OCI-LY1 (cell line): ENCODE measurements around the gene CHST13.

Experiments
- H2AFZ ChIP-seq: fragments of 200-600 bp; sonication (generic), shearing (Covaris generic); 2 replicates; pipeline ENCODE4 v1.6.0; 2014; ENCODE audit warnings: antibody characterized with exemption, mild to moderate bottlenecking, low read length
- H3F3A ChIP-seq: fragments of 200-600 bp; sonication (generic), shearing (Covaris generic); 2 replicates; pipeline ENCODE4 v1.6.0; 2014; ENCODE audit warnings: mild to moderate bottlenecking, antibody characterized with exemption, low read length, moderate library complexity; ENCODE audit not compliant: insufficient read depth
- H3K27ac ChIP-seq: fragments of 200-600 bp; sonication (generic); 2 replicates; pipeline ENCODE4 v1.5.1; 2014; ENCODE audit warnings: low read length, mixed run types, mild to moderate bottlenecking, low read depth; ENCODE audit not compliant: poor library complexity, severe bottlenecking
- H3K27me3 ChIP-seq: fragments of 200-600 bp; sonication (generic); 2 replicates; pipeline ENCODE4 v1.6.0; 2014; ENCODE audit warnings: antibody characterized with exemption, mild to moderate bottlenecking, low read length, moderate library complexity; ENCODE audit not compliant: insufficient read depth
- H3K36me3 ChIP-seq: fragments of 200-600 bp; sonication (generic); 2 replicates; pipeline ENCODE4 v1.6.1; 2014; ENCODE audit warnings: mild to moderate bottlenecking, antibody characterized with exemption, low read length, moderate library complexity, mixed read lengths; ENCODE audit not compliant: insufficient read depth
- H3K4me1 ChIP-seq: fragments of 200-600 bp; sonication (generic); 2 replicates; pipeline ENCODE4 v1.5.1; 2014; ENCODE audit warnings: mild to moderate bottlenecking, low read length, moderate library complexity; ENCODE audit not compliant: insufficient read depth, severe bottlenecking
- H3K4me2 ChIP-seq: fragments of 200-600 bp; sonication (generic), shearing (Covaris generic); 2 replicates; pipeline ENCODE4 v1.6.1; 2014; ENCODE audit warnings: low read length
- H3K4me3 ChIP-seq: fragments of 200-600 bp; sonication (generic); 2 replicates; pipeline ENCODE4 v1.5.1; 2014; ENCODE audit warnings: low read length, low read depth, mild to moderate bottlenecking, mixed read lengths; ENCODE audit not compliant: poor library complexity, severe bottlenecking
- H3K79me2 ChIP-seq: fragments of 200-600 bp; shearing (Covaris generic); 2 replicates; pipeline ENCODE4 v1.6.1; 2016; ENCODE audit warnings: mixed run types, low read length, mixed read lengths; ENCODE audit not compliant: insufficient read depth
- H3K9ac ChIP-seq: fragments of 200-600 bp; sonication (generic), shearing (Covaris generic); 2 replicates; pipeline ENCODE4 v1.6.1; 2014; ENCODE audit warnings: mild to moderate bottlenecking, low read length, mixed read lengths
- H3K9me2 ChIP-seq: fragments of 200-600 bp; sonication (generic), shearing (Covaris generic); 2 replicates; pipeline ENCODE4 v1.6.1; 2014; ENCODE audit warnings: low read depth, mild to moderate bottlenecking, low read length, mixed read lengths
- H3K9me3 ChIP-seq: fragments of 200-600 bp; shearing (Covaris generic); 2 replicates; pipeline ENCODE4 v1.6.1; 2014; ENCODE audit warnings: low read length, mixed read lengths
- H4K20me1 ChIP-seq: fragments of 200-600 bp; sonication (generic), shearing (Covaris generic); 2 replicates; pipeline ENCODE4 v1.6.0; 2016; ENCODE audit warnings: mild to moderate bottlenecking, low read length; ENCODE audit not compliant: insufficient read depth
- EZH2 ChIP-seq: fragments of 200-600 bp; sonication (generic), shearing (Covaris generic); IDR thresholded peaks from 2 replicates; pipeline ENCODE4 v1.8.0; 2017; ENCODE audit warnings: borderline replicate concordance, mixed run types, mild to moderate bottlenecking, antibody characterized with exemption, low read length, moderate library complexity, mixed read lengths
- TF ChIP-seq, protein P1 (sequence below): fragments of 200-600 bp; sonication (generic), shearing (Covaris generic); IDR thresholded peaks from 2 replicates; pipeline ENCODE4 v1.5.1; 2017; ENCODE audit warnings: mild to moderate bottlenecking, antibody characterized with exemption, low read length, moderate library complexity, mixed read lengths

The CHST13 gene

GRCh38 chr3:126554560-126555525 is 30.9 kb downstream of the CHST13 start:
- H3K36me3 ChIP-seq: no peaks in the 10 kb centered on the region
- no peaks in the 10 kb centered on the region for H3K9me2 ChIP-seq
- TF ChIP-seq, protein P1, sequence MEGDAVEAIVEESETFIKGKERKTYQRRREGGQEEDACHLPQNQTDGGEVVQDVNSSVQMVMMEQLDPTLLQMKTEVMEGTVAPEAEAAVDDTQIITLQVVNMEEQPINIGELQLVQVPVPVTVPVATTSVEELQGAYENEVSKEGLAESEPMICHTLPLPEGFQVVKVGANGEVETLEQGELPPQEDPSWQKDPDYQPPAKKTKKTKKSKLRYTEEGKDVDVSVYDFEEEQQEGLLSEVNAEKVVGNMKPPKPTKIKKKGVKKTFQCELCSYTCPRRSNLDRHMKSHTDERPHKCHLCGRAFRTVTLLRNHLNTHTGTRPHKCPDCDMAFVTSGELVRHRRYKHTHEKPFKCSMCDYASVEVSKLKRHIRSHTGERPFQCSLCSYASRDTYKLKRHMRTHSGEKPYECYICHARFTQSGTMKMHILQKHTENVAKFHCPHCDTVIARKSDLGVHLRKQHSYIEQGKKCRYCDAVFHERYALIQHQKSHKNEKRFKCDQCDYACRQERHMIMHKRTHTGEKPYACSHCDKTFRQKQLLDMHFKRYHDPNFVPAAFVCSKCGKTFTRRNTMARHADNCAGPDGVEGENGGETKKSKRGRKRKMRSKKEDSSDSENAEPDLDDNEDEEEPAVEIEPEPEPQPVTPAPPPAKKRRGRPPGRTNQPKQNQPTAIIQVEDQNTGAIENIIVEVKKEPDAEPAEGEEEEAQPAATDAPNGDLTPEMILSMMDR: no peak
- no peak for TF ChIP-seq EZH2
- no peak overlapping the region for H2AFZ ChIP-seq
- H3K4me3 ChIP-seq: no peak overlapping the region
- no peaks in the 10 kb centered on the region for H4K20me1 ChIP-seq
- no peaks in the 10 kb centered on the region for H3F3A ChIP-seq
- H3K79me2 ChIP-seq: no peaks in the 10 kb centered on the region
- H3K9ac ChIP-seq: no peak overlapping the region
- no peak overlapping the region for H3K27ac ChIP-seq
- no peak overlapping the region for H3K4me2 ChIP-seq
- no peaks in the 10 kb centered on the region for H3K4me1 ChIP-seq
- no peaks in the 10 kb centered on the region for H3K27me3 ChIP-seq
- H3K9me3 ChIP-seq: no peaks in the 10 kb centered on the region

GRCh38 chr3:126555795-126556636 is 32.1 kb downstream of the CHST13 start:
- H3K27me3 ChIP-seq: no peaks in the 10 kb centered on the region
- H3K36me3 ChIP-seq: no peaks in the 10 kb centered on the region
- H3F3A ChIP-seq: no peaks in the 10 kb centered on the region
- H3K9ac ChIP-seq: no peak overlapping the region
- H3K79me2 ChIP-seq: no peaks in the 10 kb centered on the region
- TF ChIP-seq, protein P1: no peak
- no peak for TF ChIP-seq EZH2
- H3K4me2 ChIP-seq: no peak overlapping the region
- no peak overlapping the region for H2AFZ ChIP-seq
- H3K4me1 ChIP-seq: no peaks in the 10 kb centered on the region
- H3K27ac ChIP-seq: no peak overlapping the region
- no peaks in the 10 kb centered on the region for H4K20me1 ChIP-seq
- no peaks in the 10 kb centered on the region for H3K9me3 ChIP-seq
- no peak overlapping the region for H3K4me3 ChIP-seq
- no peaks in the 10 kb centered on the region for H3K9me2 ChIP-seq

- Histone ChIP-seq H3K9ac (no peak overlapping the region), H3K4me3 (no peak overlapping the region), H4K20me1 (no peaks in the 10 kb centered on the region), H2AFZ (no peak overlapping the region), H3K27me3 (no peaks in the 10 kb centered on the region), H3K36me3 (no peaks in the 10 kb centered on the region), H3F3A (no peaks in the 10 kb centered on the region), H3K4me1 (no peaks in the 10 kb centered on the region), H3K79me2 (no peaks in the 10 kb centered on the region), H3K27ac (no peak overlapping the region), H3K9me3 (no peaks in the 10 kb centered on the region), H3K9me2 (no peaks in the 10 kb centered on the region), H3K4me2 (no peak overlapping the region)
- TF ChIP-seq, protein P1: no peak
- no peak for TF ChIP-seq EZH2
These were observed 32.9 kb downstream of the CHST13 start for GRCh38 chr3:126556637-126557414.
